ENCODE data around the gene FOXO6.

The FOXO6 gene

DNA sequence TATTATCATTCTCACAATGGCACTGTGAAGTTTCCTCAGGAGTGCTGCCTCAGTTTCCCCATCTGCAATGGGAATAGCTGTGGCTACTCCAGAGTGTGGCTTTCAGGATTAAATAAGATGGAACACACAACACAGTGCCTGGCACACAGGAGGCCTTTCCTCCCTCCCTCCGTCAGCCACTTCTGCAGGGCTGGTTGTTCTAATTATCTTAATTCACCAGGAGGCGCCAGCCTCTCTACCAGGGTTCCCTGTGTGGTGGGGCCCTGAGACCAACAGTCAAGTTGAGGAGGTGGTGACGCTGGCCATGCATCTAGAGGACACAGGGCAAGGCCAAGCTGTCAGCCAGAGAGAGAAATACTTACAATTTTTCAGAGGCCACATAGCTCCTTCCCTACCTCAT lies 6.3 kb upstream of the FOXO6 start:
- Histone ChIP-seq H3K23ac (ENCODE audit: low read depth, low read length, poor library complexity) (no peak overlapping the region), H2AK5ac (ENCODE audit: low read depth, low read length) (no peak overlapping the region), H3K4ac (ENCODE audit: low read length) (no peak overlapping the region), H4K91ac (ENCODE audit: low read depth, low read length, poor library complexity) (no peak overlapping the region), H4K8ac (ENCODE audit: low read depth, low read length) (no peak overlapping the region), H2AFZ (ENCODE audit: low read length) (no peak overlapping the region), H3K79me1 (ENCODE audit: low read depth, low read length) (no peaks in the 10 kb centered on the region), H2BK12ac (ENCODE audit: low read length) (no peak overlapping the region), H3K9ac (ENCODE audit: low read depth, low read length, poor library complexity) (no peak overlapping the region), H3K4me3 (ENCODE audit: low read length in 2 of 2) (no peak overlapping the region), H3K18ac (ENCODE audit: low read length) (no peak overlapping the region), H3K27me3 (ENCODE audit: control insufficient read depth in 3 of 3, insufficient read depth in 3 of 3, low read depth in 1 of 3, low read length in 3 of 3) (peaks cover 0 to 25% (median 0%) of the 10 kb centered on the region in 3 experiments), H3K27ac (replicated peaks; ENCODE audit: low read length) (no peak overlapping the region), H3K4me2 (ENCODE audit: insufficient read depth, low read length, poor library complexity, severe bottlenecking) (no peak overlapping the region), H2BK15ac (ENCODE audit: low read length) (peak overlapping the region; percentile 17), H3K4me1 (ENCODE audit: control insufficient read depth in 2 of 2, insufficient read depth in 1 of 2, low read depth in 1 of 2, low read length in 2 of 2) (peaks cover 15 to 25% of the 10 kb centered on the region in 2 donors), H3K36me3 (replicated peaks in 1 of 2; ENCODE audit: control insufficient read depth in 2 of 2, insufficient read depth in 2 of 2, low read length in 2 of 2) (no peaks in the 10 kb centered on the region), H3K9me3 (replicated peaks in 1 of 2; ENCODE audit: control insufficient read depth in 2 of 2, insufficient read depth in 1 of 2, low read depth in 1 of 2, low read length in 2 of 2) (no peaks in the 10 kb centered on the region), H2BK5ac (ENCODE audit: low read length) (no peak overlapping the region), H2BK120ac (ENCODE audit: low read depth, low read length) (no peak overlapping the region), H3K14ac (ENCODE audit: low read length) (no peak overlapping the region)
- DNase-seq (ENCODE audit: low spot score): no peak
- no CpG with 5 or more reads among the region's 3 CpGs for WGBS, 2 donors (ENCODE audit: extremely low coverage in 2 of 2, insufficient read length in 2 of 2, insufficient replicate concordance in 1 of 2)

- Histone ChIP-seq H2BK15ac (ENCODE audit: low read length) (peak overlapping the region; percentile 17), H2BK5ac (ENCODE audit: low read length) (no peak overlapping the region), H3K79me1 (ENCODE audit: low read depth, low read length) (no peaks in the 10 kb centered on the region), H3K23ac (ENCODE audit: low read depth, low read length, poor library complexity) (no peak overlapping the region), H3K4me3 (ENCODE audit: low read length in 2 of 2) (no peak overlapping the region), H2BK120ac (ENCODE audit: low read depth, low read length) (no peak overlapping the region), H3K27me3 (ENCODE audit: control insufficient read depth in 3 of 3, insufficient read depth in 3 of 3, low read depth in 1 of 3, low read length in 3 of 3) (peaks cover 0 to 29% (median 0%) of the 10 kb centered on the region in 3 experiments), H3K4me1 (ENCODE audit: control insufficient read depth in 2 of 2, insufficient read depth in 1 of 2, low read depth in 1 of 2, low read length in 2 of 2) (peaks cover 15 to 28% of the 10 kb centered on the region in 2 donors), H4K8ac (ENCODE audit: low read depth, low read length) (no peak overlapping the region), H2AK5ac (ENCODE audit: low read depth, low read length) (peak overlapping the region; percentile 51), H2BK12ac (ENCODE audit: low read length) (no peak overlapping the region), H3K4ac (ENCODE audit: low read length) (no peak overlapping the region), H3K9ac (ENCODE audit: low read depth, low read length, poor library complexity) (no peak overlapping the region), H3K18ac (ENCODE audit: low read length) (no peak overlapping the region), H3K9me3 (replicated peaks in 1 of 2; ENCODE audit: control insufficient read depth in 2 of 2, insufficient read depth in 1 of 2, low read depth in 1 of 2, low read length in 2 of 2) (no peaks in the 10 kb centered on the region), H3K4me2 (ENCODE audit: insufficient read depth, low read length, poor library complexity, severe bottlenecking) (no peak overlapping the region), H3K14ac (ENCODE audit: low read length) (no peak overlapping the region), H3K27ac (replicated peaks; ENCODE audit: low read length) (no peak overlapping the region), H3K36me3 (replicated peaks in 1 of 2; ENCODE audit: control insufficient read depth in 2 of 2, insufficient read depth in 2 of 2, low read length in 2 of 2) (no peaks in the 10 kb centered on the region), H4K91ac (ENCODE audit: low read depth, low read length, poor library complexity) (no peak overlapping the region), H2AFZ (ENCODE audit: low read length) (no peak overlapping the region)
- no CpG with 5 or more reads among the region's 1 CpG for WGBS, 2 donors (ENCODE audit: extremely low coverage in 2 of 2, insufficient read length in 2 of 2, insufficient replicate concordance in 1 of 2)
- no peak for DNase-seq (ENCODE audit: low spot score)
These were observed 5.9 kb upstream of the FOXO6 start for GRCh38 chr1:41355356-41355755.

- Histone ChIP-seq H2AFZ (ENCODE audit: low read length) (no peak overlapping the region), H3K4ac (ENCODE audit: low read length) (no peak overlapping the region), H4K8ac (ENCODE audit: low read depth, low read length) (no peak overlapping the region), H3K9me3 (replicated peaks in 1 of 2; ENCODE audit: control insufficient read depth in 2 of 2, insufficient read depth in 1 of 2, low read depth in 1 of 2, low read length in 2 of 2) (no peaks in the 10 kb centered on the region), H3K4me3 (ENCODE audit: low read length in 2 of 2) (no peak overlapping the region), H3K18ac (ENCODE audit: low read length) (no peak overlapping the region), H3K36me3 (replicated peaks in 1 of 2; ENCODE audit: control insufficient read depth in 2 of 2, insufficient read depth in 2 of 2, low read length in 2 of 2) (no peaks in the 10 kb centered on the region), H3K23ac (ENCODE audit: low read depth, low read length, poor library complexity) (no peak overlapping the region), H3K27me3 (ENCODE audit: control insufficient read depth in 3 of 3, insufficient read depth in 3 of 3, low read depth in 1 of 3, low read length in 3 of 3) (peaks cover 0 to 30% (median 0%) of the 10 kb centered on the region in 3 experiments), H2BK120ac (ENCODE audit: low read depth, low read length) (no peak overlapping the region), H4K91ac (ENCODE audit: low read depth, low read length, poor library complexity) (no peak overlapping the region), H3K27ac (replicated peaks; ENCODE audit: low read length) (no peak overlapping the region), H2BK5ac (ENCODE audit: low read length) (no peak overlapping the region), H3K4me2 (ENCODE audit: insufficient read depth, low read length, poor library complexity, severe bottlenecking) (no peak overlapping the region), H3K79me1 (ENCODE audit: low read depth, low read length) (no peaks in the 10 kb centered on the region), H2BK15ac (ENCODE audit: low read length) (peak overlapping the region; percentile 17), H2AK5ac (ENCODE audit: low read depth, low read length) (no peak overlapping the region), H3K9ac (ENCODE audit: low read depth, low read length, poor library complexity) (no peak overlapping the region), H3K14ac (ENCODE audit: low read length) (no peak overlapping the region), H3K4me1 (ENCODE audit: control insufficient read depth in 2 of 2, insufficient read depth in 1 of 2, low read depth in 1 of 2, low read length in 2 of 2) (peaks cover 18 to 32% of the 10 kb centered on the region in 2 donors), H2BK12ac (ENCODE audit: low read length) (no peak overlapping the region)
- no CpG with 5 or more reads among the region's 6 CpGs for WGBS, 2 donors (ENCODE audit: extremely low coverage in 2 of 2, insufficient read length in 2 of 2, insufficient replicate concordance in 1 of 2)
- DNase-seq (ENCODE audit: low spot score): no peak
These were observed 5.5 kb upstream of the FOXO6 start for GRCh38 chr1:41355761-41356160.

DNA sequence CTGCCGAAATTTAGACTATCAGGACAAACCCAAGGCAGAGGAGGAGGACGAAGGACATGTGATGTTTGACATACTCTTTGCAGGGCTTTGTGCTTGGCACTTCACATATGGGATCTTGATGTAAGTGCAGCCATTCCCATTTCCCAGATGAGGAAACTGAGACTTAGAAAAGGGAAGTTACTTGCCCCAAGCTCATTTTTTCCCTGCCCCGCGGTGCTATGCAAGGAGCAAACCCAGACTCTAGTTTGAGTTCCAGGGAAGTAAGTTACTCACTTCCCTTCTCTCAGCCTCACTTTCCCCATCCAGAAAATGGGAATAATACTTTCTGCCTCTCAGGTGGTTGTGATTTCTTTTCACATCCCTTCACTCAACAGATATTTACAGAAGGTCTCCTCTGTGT lies 4.5 kb upstream of the FOXO6 start:
- H3K27ac ChIP-seq (replicated peaks; ENCODE audit: low read length): no peak overlapping the region
- no CpG with 5 or more reads among the region's 4 CpGs for WGBS, 2 donors (ENCODE audit: extremely low coverage in 2 of 2, insufficient read length in 2 of 2, insufficient replicate concordance in 1 of 2)

More for the DNA sequence above, 4.5 kb upstream of the FOXO6 start:
- Histone ChIP-seq H3K4me1 (ENCODE audit: control insufficient read depth in 2 of 2, insufficient read depth in 1 of 2, low read depth in 1 of 2, low read length in 2 of 2) (peaks cover 19 to 32% of the 10 kb centered on the region in 2 donors), H2AFZ (ENCODE audit: low read length) (no peak overlapping the region), H3K14ac (ENCODE audit: low read length) (no peak overlapping the region), H4K91ac (ENCODE audit: low read depth, low read length, poor library complexity) (no peak overlapping the region), H3K4me2 (ENCODE audit: insufficient read depth, low read length, poor library complexity, severe bottlenecking) (no peak overlapping the region), H2AK5ac (ENCODE audit: low read depth, low read length) (no peak overlapping the region), H2BK15ac (ENCODE audit: low read length) (no peak overlapping the region), H3K9ac (ENCODE audit: low read depth, low read length, poor library complexity) (no peak overlapping the region), H2BK120ac (ENCODE audit: low read depth, low read length) (no peak overlapping the region), H3K4ac (ENCODE audit: low read length) (no peak overlapping the region), H2BK12ac (ENCODE audit: low read length) (no peak overlapping the region), H2BK5ac (ENCODE audit: low read length) (no peak overlapping the region), H3K27me3 (ENCODE audit: control insufficient read depth in 3 of 3, insufficient read depth in 3 of 3, low read depth in 1 of 3, low read length in 3 of 3) (peaks cover 0 to 32% (median under 1%) of the 10 kb centered on the region in 3 experiments), H3K9me3 (replicated peaks in 1 of 2; ENCODE audit: control insufficient read depth in 2 of 2, insufficient read depth in 1 of 2, low read depth in 1 of 2, low read length in 2 of 2) (no peaks in the 10 kb centered on the region), H3K18ac (ENCODE audit: low read length) (no peak overlapping the region), H3K4me3 (ENCODE audit: low read length in 2 of 2) (no peak overlapping the region), H4K8ac (ENCODE audit: low read depth, low read length) (no peak overlapping the region), H3K23ac (ENCODE audit: low read depth, low read length, poor library complexity) (no peak overlapping the region), H3K79me1 (ENCODE audit: low read depth, low read length) (no peaks in the 10 kb centered on the region), H3K36me3 (replicated peaks in 1 of 2; ENCODE audit: control insufficient read depth in 2 of 2, insufficient read depth in 2 of 2, low read length in 2 of 2) (no peaks in the 10 kb centered on the region)
- no peak for DNase-seq (ENCODE audit: low spot score)
